Measurements from ENCODE around the gene RNF31. TPM values are rescaled to one million over a fixed set of nuclear protein-coding genes. Genes with fewer than 3 reads are reported as not detected.

The RNF31 gene
- 26.7 and 35.1 TPM in 2 replicates for total RNA-seq

DNA sequence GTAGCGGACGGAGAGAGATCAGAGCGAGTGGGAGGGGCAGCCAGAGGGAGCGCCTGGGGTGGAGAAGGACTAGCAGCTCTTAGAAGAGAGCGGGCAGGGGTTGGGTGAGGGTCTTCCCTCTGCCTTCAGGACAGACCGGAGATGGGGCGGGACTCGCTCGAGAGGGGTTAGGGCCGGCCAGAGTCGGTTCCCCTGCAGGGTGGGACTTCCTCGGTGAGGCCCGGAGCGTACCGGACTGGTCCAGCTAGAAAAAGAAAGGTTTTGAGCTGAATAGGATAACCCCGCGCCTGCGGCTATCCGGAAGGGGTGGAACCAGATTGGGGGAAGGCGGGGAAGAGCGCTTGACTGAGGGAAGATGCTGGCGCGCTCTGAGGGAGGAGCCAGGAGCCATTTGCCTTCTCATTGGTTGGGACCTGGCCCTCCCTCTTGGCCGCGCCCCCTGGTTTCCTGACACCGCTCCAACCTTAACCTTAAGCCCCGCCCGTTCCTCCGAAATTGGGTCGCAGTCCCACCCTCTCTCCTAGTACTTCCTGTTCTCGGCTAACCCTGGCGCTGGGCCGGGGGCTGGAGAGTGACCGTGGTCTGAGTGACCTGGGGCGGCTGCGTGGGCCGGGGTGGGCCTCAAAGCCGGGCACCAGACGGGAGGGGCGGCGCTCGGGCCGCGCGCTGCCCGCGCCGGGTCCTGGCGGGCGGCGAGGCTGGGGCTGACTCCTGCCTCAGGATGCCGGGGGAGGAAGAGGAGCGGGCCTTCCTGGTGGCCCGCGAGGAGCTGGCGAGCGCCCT, at the start of gene RNF31:
Gene RNF31, plus strand, starts transcription at position 521 of the 783 bp plus-strand sequence. Its CDS starts 201 bp downstream, at position 722.

DNA sequence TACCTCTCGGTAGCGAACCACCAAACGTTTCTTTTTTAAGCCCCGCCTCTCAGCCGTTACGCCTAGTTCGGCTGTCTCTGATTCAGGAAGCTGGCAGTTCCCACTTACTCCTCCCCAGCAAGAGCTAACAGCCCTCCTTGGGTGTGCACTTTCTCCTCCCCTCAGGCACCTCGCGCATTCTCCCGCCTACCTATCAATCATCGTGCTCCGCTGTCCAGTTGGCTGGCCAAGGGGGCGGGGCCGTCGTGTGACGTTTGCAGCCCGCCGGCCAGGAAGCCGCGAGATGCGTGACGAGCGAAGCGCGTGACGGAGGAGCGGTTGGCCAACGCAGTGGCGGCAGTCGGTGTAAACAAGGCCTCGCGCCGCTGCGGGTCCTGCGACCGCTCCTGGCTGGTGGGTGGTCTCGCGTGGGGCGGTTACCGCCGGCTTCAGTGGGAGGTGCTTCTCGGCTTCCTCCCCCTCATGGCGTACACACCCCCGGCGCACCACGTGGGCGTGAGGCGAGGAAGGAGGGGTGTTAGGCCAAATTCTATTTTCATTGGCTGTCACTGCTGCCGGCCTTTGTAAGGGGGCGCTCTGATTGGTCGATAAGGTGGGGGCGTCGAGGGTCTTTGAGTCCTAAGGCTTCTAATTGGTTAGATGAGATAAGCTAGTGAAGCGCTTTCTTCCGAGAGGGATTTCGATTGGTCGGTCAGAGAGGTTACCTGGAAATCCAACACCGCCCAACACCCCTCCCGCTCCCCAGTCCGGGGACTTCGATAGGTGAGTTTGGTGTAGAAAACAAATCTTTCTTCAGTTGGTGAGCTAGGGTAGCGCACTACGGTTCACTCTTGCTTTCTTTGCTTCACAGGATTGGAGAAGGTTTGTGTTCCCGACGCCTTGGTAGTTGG, 32.5 kb upstream of the RNF31 start, which contains the start of the genes DCAF11 and NRL:
Gene DCAF11, plus strand, starts transcription at position 246 of the 890 bp plus-strand sequence. CDS start 818 bp downstream, outside the sequence.
Gene NRL, minus strand, starts transcription at position 418 of the 890 bp plus-strand sequence. CDS start 32,101 bp downstream, outside the sequence.

DNA sequence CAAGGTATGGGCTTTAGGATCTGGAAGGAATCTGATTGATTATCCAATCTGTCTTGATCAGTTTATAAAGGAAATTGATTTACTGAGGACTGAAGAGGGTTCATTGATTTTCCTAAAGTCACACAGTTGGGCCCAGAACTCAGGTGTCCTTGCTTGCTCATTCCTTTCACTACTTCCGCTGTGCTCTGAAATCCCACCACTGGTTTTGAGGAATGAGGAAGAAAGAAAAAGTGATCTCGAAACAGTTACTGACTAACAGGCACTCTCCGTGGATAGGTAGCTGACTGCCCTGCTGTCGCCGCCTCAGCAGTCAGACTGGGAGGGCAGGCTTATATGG, 16.9 kb upstream of the RNF31 start, which contains the start of gene FITM1:
Gene FITM1, plus strand, starts transcription at position 280 of the 337 bp plus-strand sequence. CDS start 905 bp downstream, outside the sequence.

DNA sequence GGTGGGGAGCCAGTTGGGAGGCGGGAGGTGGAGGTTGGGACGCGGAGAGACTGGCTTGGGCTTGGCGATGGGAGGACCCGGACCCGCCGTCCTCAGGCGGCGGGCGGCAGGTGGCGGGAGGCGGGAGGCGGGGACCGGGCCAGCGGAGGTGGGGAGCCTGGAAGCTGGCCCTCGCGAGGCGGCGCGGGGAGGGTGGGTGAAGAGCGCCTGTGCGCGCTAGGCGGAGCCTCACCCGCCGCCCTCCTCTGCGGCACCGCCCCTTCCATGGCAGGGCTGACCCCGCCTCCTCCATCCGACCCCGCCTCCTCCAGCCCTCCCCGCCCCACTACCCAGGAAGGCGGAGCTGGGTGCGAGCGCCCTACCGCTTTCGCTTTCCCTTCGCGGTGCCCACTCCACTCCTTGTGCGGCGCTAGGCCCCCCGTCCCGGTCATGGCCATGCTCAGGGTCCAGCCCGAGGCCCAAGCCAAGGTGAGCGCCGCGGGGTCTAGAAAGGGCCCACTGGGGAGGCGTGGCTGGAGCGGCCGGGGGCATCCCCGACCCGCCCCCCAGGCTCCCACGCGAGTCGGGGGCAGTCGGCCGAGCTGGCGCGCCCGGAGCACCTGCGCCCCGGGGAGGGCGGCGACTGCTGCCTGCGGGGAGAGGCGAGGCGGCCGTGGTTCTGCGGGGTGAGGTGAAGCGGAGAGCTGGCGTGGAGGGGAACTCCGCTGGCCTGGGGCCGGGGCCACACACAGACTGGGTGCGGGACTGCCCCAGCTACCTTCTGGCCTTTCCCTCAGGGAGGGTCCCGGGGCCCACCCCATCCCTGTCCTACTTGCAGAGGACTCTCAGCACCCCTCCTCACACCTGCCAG, 11.2 kb upstream of the RNF31 start, which contains the start of gene PSME1:
Gene PSME1, plus strand, starts transcription at position 361 of the 850 bp plus-strand sequence. Its CDS starts 69 bp downstream, at position 430.

DNA sequence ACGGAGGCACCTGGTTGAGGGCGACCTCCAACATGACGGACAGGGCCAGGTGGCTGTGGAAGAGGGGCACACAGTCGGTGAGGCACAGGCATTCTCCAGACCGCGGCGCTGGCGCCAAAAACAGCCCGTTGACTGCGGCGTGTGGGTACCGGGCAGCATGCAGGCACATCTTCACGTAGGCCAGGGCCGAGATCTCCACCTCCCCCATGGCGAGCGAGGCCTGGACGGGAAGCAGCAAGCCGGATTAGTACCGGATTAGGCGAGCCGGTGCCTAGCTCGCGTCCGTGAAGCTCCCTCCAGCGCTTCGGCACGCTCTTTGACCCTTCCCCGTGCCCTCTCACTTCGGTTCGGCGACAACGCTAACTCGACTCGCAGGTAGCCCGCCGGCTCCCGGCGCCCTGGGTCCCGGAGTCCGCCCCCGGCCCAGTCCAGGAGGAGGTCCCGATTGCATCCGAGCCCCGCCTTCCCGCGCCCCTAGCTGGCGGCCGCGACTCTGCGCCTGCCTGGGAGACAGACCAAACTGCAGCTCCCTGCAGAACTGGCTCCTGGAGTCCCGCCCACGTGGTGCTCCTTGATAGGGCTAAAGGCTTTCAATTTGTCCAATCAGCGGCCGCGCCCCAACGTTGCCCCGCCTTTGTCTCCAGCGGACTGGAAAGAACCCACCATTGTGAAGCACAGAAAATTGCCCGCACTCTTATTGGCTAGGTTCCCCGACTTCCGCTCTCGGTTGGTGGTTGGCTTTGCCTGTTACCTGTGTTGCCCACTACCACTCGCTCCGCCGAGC, 6.0 kb upstream of the RNF31 start, which contains the start of gene EMC9:
Gene EMC9, minus strand, starts transcription at position 495 of the 784 bp plus-strand sequence. Its CDS starts 287 bp downstream, at position 208.

DNA sequence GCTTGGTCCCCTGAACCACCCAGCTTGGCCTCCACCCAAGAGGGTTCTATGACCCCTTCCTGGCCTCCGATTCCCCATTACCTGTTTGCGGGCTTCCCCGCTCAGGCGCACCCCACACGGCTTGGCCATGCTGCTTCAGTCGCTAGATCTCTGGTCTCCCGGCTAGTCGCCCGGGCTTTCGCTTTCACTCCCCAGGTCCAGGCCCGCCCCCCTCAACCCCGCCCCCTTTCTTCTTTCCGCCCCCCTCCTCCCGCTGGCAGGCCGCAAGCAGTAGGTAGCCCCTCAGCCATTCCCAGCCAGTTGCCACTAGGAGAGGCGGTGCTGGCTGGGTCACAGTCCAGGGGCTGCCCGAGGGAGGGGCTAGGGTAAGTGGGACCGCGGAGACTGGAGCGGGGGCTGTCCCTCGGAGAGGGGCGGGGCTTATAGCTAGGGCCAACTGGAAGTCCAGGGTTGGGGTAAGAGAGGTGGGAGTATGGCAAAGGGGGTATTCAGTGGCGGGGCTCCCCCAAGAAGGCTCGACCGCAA, 783 bp upstream of the RNF31 start, which contains the start of gene PSME2:
Gene PSME2, minus strand, starts transcription at position 158 of the 525 bp plus-strand sequence. Its CDS starts 29 bp downstream, at position 129.

DNA sequence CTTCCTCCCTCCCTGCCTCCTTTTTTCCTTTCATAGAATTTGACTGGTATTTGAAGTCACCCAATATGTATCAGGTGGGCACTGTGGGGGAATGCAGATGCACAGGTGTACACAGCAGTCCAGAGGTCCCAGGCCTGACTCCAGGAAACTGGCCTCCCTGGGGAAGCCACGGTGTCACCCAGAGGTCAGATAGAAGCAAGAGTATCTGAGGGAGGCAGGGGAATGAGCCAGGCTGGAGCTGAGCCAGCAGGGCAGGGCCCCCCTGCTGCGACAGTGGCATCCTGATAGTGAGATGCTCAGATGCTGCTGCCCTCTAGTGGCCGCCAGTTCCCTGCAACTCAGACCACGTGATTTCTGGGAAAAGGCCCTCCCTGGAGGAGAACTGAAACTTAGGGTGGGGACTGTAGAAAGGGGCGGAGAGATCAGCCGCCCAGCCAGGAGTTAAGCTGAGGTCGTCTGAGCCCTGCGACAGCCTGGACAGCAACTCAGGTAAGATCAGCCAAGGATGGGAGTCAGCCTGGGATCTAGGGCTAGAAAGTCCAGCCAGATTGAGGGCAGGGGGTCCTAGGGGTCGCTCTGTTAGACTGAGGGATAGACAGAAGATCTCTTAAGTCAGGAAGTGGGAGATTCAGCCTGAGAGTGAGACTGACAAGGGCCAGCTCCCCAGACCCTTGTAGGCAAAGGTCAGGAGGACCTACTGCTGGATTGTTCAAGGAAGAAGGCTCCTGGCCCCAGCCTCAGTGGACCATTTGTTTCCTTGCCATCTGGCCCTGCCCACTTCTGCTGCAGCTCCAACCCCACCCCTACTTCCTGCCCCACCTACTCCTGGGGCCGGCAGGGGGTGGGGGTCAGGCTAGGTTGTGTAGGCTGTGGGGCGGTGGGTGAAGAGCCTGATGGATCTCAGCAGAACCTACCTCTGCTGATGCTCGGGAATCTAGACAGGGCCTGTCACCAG, 13.8 kb downstream of the RNF31 start, which contains the start of gene IRF9:
Gene IRF9, plus strand, starts transcription at position 416 of the 955 bp plus-strand sequence. CDS start 880 bp downstream, outside the sequence.

DNA sequence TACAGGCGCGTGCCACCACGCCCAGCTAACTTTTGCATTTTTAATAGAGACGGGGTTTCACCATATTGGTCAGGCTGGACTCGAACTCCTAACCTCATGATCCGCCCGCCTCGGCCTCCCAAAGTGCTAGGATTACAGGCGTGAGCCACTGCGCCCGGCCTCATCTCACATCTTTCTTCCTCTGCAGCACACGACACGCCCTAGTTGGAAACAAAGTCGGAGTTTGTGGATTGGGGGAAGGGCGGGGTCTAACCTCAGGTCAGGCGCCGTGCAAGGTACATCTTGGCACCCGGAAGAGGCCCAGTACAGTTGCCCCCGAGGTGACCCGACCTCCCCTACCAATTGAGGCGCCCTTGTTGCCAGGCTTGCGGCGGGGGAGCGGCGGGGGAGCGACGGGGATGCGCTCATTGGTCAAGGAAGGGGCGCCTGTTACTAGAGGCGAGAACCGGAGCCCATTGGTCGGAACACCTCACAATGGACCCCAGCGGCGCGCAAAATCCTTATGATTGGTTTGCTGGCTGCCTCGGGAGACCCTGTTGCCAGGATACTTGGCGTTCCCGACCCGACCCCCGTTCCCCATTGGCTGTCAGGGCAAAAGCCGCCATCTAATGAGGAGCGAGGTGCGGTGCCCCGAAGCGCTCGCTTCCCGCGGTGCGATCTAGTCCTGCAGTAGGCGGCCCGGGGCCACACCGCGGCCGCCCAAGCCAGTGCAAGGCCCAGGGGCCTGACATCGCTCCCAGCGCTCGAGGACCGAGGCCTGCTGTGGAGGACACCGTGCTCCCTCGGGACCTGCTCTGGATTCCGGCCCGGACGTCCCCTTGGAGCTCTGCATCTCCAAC, 24.3 kb downstream of the RNF31 start, which contains the start of gene REC8:
Gene REC8, plus strand, starts transcription at position 659 of the 839 bp plus-strand sequence. CDS start 473 bp downstream, outside the sequence.

DNA sequence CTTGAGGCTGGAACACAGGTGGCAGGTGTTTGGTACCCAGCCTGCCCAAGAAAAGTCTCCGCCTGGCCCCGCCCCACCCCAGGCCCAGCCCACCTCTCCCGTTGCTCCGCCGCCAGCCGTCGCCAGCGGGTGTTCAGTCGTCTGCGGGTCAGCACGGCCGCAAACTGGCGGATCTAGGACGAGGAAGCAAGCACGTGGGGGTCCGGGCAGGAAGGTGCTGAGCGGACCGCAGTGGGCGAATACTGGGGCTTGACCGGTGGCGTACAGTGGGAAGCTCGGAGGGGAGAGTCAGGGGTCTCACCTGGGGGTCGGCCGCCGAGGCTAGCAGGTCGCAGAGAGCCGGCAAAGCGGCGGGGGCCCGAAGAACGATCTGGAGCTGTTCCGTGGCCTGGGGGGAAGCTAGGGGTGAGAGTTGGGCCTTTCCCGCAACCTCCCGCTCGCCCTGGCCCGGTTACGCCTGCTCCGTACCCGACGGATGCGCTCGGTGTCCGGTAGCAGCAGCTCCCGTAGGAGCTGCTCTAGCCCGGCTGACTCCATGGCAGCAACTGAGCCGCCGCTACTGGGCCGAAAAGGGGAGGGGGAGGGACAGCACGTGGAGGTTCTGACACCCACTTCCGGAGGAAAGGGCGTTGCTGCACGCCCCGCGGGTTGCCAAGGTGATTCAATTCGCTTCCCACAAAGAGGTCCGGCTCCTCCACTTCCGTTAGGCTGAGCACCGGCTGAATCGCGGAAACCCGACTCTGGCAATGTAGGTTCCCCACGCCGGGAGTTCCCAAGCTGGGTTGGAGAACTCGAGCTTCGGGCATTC, 41.2 kb downstream of the RNF31 start, which contains the start of gene IPO4:
Gene IPO4, minus strand, starts transcription at position 566 of the 808 bp plus-strand sequence. Its CDS starts 29 bp downstream, at position 537.

DNA sequence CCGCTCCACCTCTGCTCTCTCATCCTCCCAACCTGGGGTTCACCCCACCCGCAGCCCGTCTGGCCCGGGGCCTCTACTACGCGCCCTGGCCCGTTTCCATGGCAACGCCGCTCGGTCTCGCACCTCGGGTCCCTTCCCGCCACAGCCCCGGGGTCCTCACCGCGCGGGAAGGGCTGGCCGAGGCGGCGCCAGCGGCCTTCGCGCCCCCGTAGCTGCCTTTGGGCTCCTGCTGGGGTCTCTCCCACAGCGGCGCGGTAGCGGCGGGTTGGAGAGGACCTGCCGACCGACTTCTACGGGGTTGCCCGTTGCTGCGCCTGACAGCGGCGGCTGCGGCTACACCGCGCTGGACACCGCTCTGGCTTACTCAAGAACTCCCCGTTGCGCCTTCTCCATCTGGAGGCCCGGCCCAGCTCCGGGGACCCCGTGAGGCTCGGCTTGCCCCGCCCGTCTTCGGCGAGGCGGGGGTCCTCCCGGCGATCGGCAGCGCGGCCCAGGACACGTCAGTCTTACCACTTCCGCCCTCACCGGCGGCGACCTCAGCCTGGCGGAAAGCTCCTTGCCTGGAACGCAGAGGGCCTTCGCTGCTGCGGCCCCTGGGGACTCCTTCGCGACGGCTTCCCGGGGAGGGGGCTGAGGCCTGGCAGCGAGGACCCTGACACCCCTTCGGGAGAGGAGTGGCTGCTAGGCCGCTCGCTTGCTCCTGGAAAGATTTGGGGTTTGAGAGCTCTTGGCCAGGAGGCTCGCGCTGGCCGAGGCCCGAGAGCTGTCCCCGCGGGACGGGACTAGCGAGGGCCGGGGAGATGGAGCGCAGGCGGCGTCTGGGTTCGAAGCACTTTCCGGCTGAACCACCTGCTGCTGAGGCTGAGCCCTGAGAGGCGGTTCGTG, 48.1 kb downstream of the RNF31 start, which contains the start of gene TM9SF1:
Gene TM9SF1, minus strand, starts transcription at position 256 of the 885 bp plus-strand sequence. CDS start 422 bp downstream, outside the sequence.

Other genes with a start within 250 kb of the RNF31 start
- gene DHRS4, start 193.7 kb upstream of the RNF31 start, total RNA-seq = 41.7 and 45.9 TPM in 2 replicates
- gene DHRS4L2, start 158.6 kb upstream of the RNF31 start, total RNA-seq = 8.4 and 11.5 TPM in 2 replicates
- gene CARMIL3, start 95.5 kb upstream of the RNF31 start, total RNA-seq = 0.17 TPM in 1 of 2 replicates, not detected in the other
- not detected in 2 replicates for gene CPNE6, start 75.9 kb upstream of the RNF31 start, total RNA-seq
- gene PCK2, start 53.2 kb upstream of the RNF31 start, total RNA-seq = 26.8 and 35.3 TPM in 2 replicates
- 50.9 and 56.8 TPM in 2 replicates for gene DCAF11, start 32.7 kb upstream of the RNF31 start, total RNA-seq
- gene NRL, start 32.5 kb upstream of the RNF31 start, total RNA-seq = 0.65 and 0.96 TPM in 2 replicates
- gene FITM1, start 16.8 kb upstream of the RNF31 start, total RNA-seq = 0.20 TPM in 2 replicates
- 87.2 and 96.2 TPM in 2 replicates for gene PSME1, start 11.3 kb upstream of the RNF31 start, total RNA-seq
- 11.4 and 14.0 TPM in 2 replicates for gene EMC9, start 5.9 kb upstream of the RNF31 start, total RNA-seq
- gene PSME2, start 888 bp upstream of the RNF31 start, total RNA-seq = 58.8 and 64.5 TPM in 2 replicates
- gene IRF9, start 13.8 kb downstream of the RNF31 start, total RNA-seq = 54.0 and 57.1 TPM in 2 replicates
- 0.65 and 1.2 TPM in 2 replicates for gene REC8, start 24.6 kb downstream of the RNF31 start, total RNA-seq
- 42.3 and 84.2 TPM in 2 replicates for gene IPO4, start 41.3 kb downstream of the RNF31 start, total RNA-seq
- 102 and 113 TPM in 2 replicates for gene TM9SF1, start 47.9 kb downstream of the RNF31 start, total RNA-seq
- gene TSSK4, start 58.2 kb downstream of the RNF31 start, total RNA-seq = 0.07 and 0.53 TPM in 2 replicates
- gene CHMP4A, start 66.0 kb downstream of the RNF31 start, total RNA-seq = 21.8 and 24.1 TPM in 2 replicates
- 14.8 and 15.4 TPM in 2 replicates for gene MDP1, start 68.6 kb downstream of the RNF31 start, total RNA-seq
- gene NEDD8, start 84.9 kb downstream of the RNF31 start, total RNA-seq = 122 and 125 TPM in 2 replicates
- 88.9 and 107 TPM in 2 replicates for gene GMPR2, start 85.4 kb downstream of the RNF31 start, total RNA-seq
- gene TINF2, start 95.1 kb downstream of the RNF31 start, total RNA-seq = 55.0 and 55.8 TPM in 2 replicates
- 0.65 and 1.5 TPM in 2 replicates for gene TGM1, start 115.7 kb downstream of the RNF31 start, total RNA-seq
- 22.6 and 33.2 TPM in 2 replicates for gene RABGGTA, start 124.1 kb downstream of the RNF31 start, total RNA-seq
- 12.9 and 29.0 TPM in 2 replicates for gene DHRS1, start 152.3 kb downstream of the RNF31 start, total RNA-seq
- 21.2 and 28.0 TPM in 2 replicates for gene NOP9, start 152.4 kb downstream of the RNF31 start, total RNA-seq
- 1.6 and 2.3 TPM in 2 replicates for gene CIDEB, start 160.5 kb downstream of the RNF31 start, total RNA-seq
- gene LTB4R2, start 162.6 kb downstream of the RNF31 start, total RNA-seq = 3.0 and 4.8 TPM in 2 replicates
- gene LTB4R, start 164.0 kb downstream of the RNF31 start, total RNA-seq = 1.9 and 2.7 TPM in 2 replicates
- gene ADCY4, start 187.6 kb downstream of the RNF31 start, total RNA-seq = 3.3 and 4.9 TPM in 2 replicates
- 0.26 TPM in 1 of 2 replicates, not detected in the other for gene RIPK3, start 192.5 kb downstream of the RNF31 start, total RNA-seq
- 56.5 and 76.4 TPM in 2 replicates for gene NFATC4, start 220.7 kb downstream of the RNF31 start, total RNA-seq